ENCODE data around the gene GRIA4.

The GRIA4 gene

DNA sequence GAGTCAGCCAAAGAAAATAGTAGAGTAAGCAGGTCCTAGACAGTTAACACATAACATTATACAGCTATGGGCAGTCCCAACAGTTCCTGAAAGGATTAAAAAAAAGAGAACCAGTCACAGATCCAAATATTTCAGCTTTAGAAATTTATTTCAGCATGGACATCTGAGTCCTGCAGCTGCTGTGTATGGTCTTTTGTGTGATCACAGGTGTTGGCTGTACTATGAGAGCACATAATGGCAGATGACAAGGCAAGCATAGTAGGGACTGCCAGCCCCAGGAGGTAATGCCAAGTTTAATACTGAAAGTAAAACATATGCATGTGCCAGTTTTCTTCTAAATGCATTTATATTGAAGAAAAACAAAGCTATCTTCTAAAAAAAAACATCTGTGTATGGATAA, 158.1 kb downstream of the GRIA4 start:
- TF ChIP-seq SIN3A (IDR thresholded peaks at IDR 0.05; ENCODE audit: borderline replicate concordance, insufficient read depth, low read length), result no peak

DNA sequence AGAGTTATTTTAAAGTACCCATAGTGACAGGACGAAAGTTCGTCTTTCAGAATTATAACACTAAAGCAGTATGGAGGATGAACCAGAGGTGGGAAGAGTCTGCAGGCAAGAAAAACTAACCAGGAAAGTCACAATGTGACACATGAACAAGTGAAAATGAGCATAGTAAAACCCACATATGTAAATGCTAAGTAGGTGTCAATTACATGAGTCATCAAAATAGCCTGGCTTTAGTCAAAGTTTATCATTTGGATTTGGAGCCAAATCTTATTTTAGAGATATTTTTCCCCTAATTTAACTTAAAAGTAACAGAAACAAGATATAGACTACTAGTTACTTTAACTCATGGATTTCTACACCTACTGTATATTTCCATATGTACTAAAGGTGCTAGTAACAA, 159.8 kb downstream of the GRIA4 start:
- TF ChIP-seq POLR2AphosphoS5 (IDR thresholded peaks at IDR 0.05; ENCODE audit: low read depth, low read length) (no peak), SIN3A (IDR thresholded peaks at IDR 0.05; ENCODE audit: borderline replicate concordance, insufficient read depth, low read length) (no peak), FOXP2 (optimal IDR thresholded peaks at IDR 0.05; ENCODE audit: borderline replicate concordance, extremely low read depth, extremely low read length, insufficient read depth) (no peak), TAF1 (IDR thresholded peaks at IDR 0.05; ENCODE audit: borderline replicate concordance, insufficient read depth, low read length) (no peak)
- TF ChIP-seq, protein P1, sequence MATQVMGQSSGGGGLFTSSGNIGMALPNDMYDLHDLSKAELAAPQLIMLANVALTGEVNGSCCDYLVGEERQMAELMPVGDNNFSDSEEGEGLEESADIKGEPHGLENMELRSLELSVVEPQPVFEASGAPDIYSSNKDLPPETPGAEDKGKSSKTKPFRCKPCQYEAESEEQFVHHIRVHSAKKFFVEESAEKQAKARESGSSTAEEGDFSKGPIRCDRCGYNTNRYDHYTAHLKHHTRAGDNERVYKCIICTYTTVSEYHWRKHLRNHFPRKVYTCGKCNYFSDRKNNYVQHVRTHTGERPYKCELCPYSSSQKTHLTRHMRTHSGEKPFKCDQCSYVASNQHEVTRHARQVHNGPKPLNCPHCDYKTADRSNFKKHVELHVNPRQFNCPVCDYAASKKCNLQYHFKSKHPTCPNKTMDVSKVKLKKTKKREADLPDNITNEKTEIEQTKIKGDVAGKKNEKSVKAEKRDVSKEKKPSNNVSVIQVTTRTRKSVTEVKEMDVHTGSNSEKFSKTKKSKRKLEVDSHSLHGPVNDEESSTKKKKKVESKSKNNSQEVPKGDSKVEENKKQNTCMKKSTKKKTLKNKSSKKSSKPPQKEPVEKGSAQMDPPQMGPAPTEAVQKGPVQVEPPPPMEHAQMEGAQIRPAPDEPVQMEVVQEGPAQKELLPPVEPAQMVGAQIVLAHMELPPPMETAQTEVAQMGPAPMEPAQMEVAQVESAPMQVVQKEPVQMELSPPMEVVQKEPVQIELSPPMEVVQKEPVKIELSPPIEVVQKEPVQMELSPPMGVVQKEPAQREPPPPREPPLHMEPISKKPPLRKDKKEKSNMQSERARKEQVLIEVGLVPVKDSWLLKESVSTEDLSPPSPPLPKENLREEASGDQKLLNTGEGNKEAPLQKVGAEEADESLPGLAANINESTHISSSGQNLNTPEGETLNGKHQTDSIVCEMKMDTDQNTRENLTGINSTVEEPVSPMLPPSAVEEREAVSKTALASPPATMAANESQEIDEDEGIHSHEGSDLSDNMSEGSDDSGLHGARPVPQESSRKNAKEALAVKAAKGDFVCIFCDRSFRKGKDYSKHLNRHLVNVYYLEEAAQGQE (IDR thresholded peaks at IDR 0.05; ENCODE audit: insufficient read depth in 1 of 2, low read depth in 2 of 2, low read length in 2 of 2), result no peak

DNA sequence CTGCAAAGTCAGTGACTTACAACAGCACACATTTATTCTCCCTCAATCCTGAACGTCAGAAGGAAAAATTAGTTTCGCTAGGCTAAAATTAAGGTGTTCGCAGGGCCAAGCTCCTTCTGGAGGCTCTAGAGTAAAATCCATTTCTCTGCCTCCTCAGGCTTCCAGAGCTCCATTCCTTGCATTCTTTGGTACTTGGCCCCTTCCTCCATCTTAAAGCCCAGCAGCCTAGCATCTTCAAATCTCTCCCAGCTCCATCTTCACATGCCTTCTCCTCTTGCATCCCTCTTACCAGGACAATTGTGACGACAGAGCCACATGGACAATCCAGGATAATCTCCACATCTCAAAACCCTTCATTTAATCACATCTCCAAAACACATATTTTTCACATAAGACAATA, 165.0 kb downstream of the GRIA4 start:
- TF ChIP-seq, protein P1 (IDR thresholded peaks at IDR 0.05; ENCODE audit: insufficient read depth in 1 of 2, low read depth in 2 of 2, low read length in 2 of 2), result no peak
- TF ChIP-seq POLR2AphosphoS5 (IDR thresholded peaks at IDR 0.05; ENCODE audit: low read depth, low read length) (no peak), SIN3A (IDR thresholded peaks at IDR 0.05; ENCODE audit: borderline replicate concordance, insufficient read depth, low read length) (no peak), FOXP2 (optimal IDR thresholded peaks at IDR 0.05; ENCODE audit: borderline replicate concordance, extremely low read depth, extremely low read length, insufficient read depth) (no peak), TAF1 (IDR thresholded peaks at IDR 0.05; ENCODE audit: borderline replicate concordance, insufficient read depth, low read length) (no peak)

DNA sequence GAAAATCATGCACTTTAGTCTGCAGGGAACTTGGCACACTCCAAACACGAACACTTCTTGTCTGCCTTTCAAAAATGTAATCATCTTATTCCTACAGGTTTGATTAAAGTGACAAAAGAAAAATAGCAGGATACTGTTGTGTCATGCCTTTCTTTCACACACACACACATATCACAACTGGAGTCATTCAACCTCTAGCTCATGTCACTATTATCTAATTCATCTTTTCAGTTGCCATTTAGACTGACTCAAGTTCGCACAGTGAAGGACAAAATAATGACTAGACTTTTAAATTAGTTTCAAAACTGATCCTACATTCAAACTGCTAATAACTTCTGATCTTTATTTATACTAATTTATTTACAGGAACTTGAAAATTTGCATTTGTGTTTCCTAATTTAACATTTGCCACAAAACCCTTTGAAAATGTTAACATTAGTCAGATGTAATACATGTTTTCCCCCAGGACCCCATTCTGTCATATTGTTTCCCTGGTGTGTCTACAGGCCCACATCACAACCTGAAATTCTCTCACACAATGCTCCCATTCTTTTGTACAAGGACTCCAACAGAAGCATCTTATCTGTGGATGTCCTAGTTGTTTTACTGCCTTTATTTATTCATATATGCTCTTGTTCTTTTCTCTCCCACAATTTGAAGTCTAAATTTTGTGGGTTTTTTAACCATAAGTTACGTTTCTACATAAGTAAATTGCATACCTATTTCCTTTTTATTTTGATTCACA, 171.1 kb downstream of the GRIA4 start:
- no peak for TF ChIP-seq FOXP2 (optimal IDR thresholded peaks at IDR 0.05; ENCODE audit: borderline replicate concordance, extremely low read depth, extremely low read length, insufficient read depth)
- no peak for TF ChIP-seq TAF1 (IDR thresholded peaks at IDR 0.05; ENCODE audit: borderline replicate concordance, insufficient read depth, low read length)
- TF ChIP-seq, protein P1 (IDR thresholded peaks at IDR 0.05; ENCODE audit: insufficient read depth in 1 of 2, low read depth in 2 of 2, low read length in 2 of 2), result no peak

DNA sequence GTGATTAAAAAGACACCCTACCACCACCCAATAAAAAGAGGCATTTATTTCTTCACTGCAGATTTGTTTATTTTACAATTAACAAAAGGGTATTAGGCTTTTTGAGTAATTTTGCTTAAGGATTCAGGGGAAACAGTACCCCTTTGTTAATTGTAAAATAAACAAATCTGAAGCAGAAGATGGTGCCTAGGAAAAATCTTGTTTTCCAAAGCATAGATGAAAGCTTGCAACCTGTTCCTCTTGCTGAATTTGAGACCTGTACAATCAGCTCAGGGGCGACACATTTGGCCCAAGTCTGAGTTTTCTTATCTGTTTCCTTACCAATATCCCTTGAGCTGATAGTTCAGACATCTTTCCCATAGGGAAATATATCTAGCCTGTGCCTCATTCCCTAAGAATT, 171.9 kb downstream of the GRIA4 start:
- TF ChIP-seq POLR2AphosphoS5 (IDR thresholded peaks at IDR 0.05; ENCODE audit: low read depth, low read length), result no peak
- TF ChIP-seq TAF1 (IDR thresholded peaks at IDR 0.05; ENCODE audit: borderline replicate concordance, insufficient read depth, low read length), result no peak
- TF ChIP-seq SIN3A (IDR thresholded peaks at IDR 0.05; ENCODE audit: borderline replicate concordance, insufficient read depth, low read length), result no peak
- TF ChIP-seq FOXP2 (optimal IDR thresholded peaks at IDR 0.05; ENCODE audit: borderline replicate concordance, extremely low read depth, extremely low read length, insufficient read depth), result no peak
- TF ChIP-seq, protein P1 (IDR thresholded peaks at IDR 0.05; ENCODE audit: insufficient read depth in 1 of 2, low read depth in 2 of 2, low read length in 2 of 2), result no peak

Data from PFSK-1 (cell line).